Sigmoid colon (tissue), 7 donors: ENCODE measurements around the gene EFNA5. TPM values are rescaled to one million over a fixed set of nuclear protein-coding genes. Genes with fewer than 3 reads are reported as not detected.

ENCODE experiments used
- DNase-seq: peaks from one replicate; pipeline ENCODE4 v3.0.0-alpha.2; 2019
- H3K27ac ChIP-seq, 4 donors: fragments of 200-600 bp; sonication (generic); one replicate each; pipeline ENCODE4 v1.5.1; 2016 to 2019; ENCODE audit warnings: mild to moderate bottlenecking in 1 of 4
- H3K27me3 ChIP-seq, 3 donors: fragments of 200-600 bp; sonication (generic); one replicate each; pipeline ENCODE4 v1.5.1; 2019; ENCODE audit warnings: mild to moderate bottlenecking in 1 of 3
- H3K36me3 ChIP-seq, 4 donors: fragments of 200-600 bp; sonication (generic); one replicate each; pipeline ENCODE4 v1.5.1; 2016 to 2019
- H3K4me1 ChIP-seq, 4 donors: fragments of 200-600 bp; sonication (generic); one replicate each; pipeline ENCODE4 v1.5.1; 2017 to 2019
- H3K4me3 ChIP-seq, 4 donors: fragments of 200-600 bp; sonication (generic); one replicate each; pipeline ENCODE4 v1.5.1; 2017 to 2019; ENCODE audit warnings: mild to moderate bottlenecking in 2 of 4, moderate library complexity in 1 of 4
- H3K9me3 ChIP-seq, 4 donors: fragments of 200-600 bp in 3 of 4; sonication (generic) in 3 of 4; one replicate each; pipeline versions ENCODE4 v1.5.1 to v1.6.1; 2013 to 2019
- EP300 ChIP-seq, 4 donors: sonication (generic); formaldehyde crosslinking; IDR thresholded peaks; one replicate each; pipeline ENCODE4 v1.6.1; 2017; ENCODE audit warnings: antibody characterized with exemption in 4 of 4
- POLR2A ChIP-seq, 2 donors: fragments of 450-650 bp; IDR thresholded peaks; one replicate each; pipeline ENCODE4 v1.6.1; 2016; ENCODE audit warnings: antibody characterized with exemption in 2 of 2, mild to moderate bottlenecking in 2 of 2, moderate library complexity in 2 of 2
- POLR2AphosphoS5 ChIP-seq, 4 donors: sonication (generic); formaldehyde crosslinking; IDR thresholded peaks; one replicate each; pipeline ENCODE4 v1.6.1; 2017; ENCODE audit warnings: antibody characterized with exemption in 4 of 4
- WGBS, 2 donors: extraction: QIAGEN DNeasy Blood & Tissue Kit; methylation state at CpG; one replicate each; pipeline ENCODE4 v1.1.7; 2013; 5-methylcytosine and 5-hydroxymethylcytosine counted together
- intact Hi-C: fragments of 100-400 bp; cut with DNase I; formaldehyde crosslinking; loops from one replicate; pipeline ENCODE4 v1.15.1; 2023
- polyA plus RNA-seq, 3 donors: library from polyadenylated mRNA; stranded (reverse); fragments of 200-250 nt; gene quantifications; one replicate each; pipeline ENCODE4 v1.2.3, GENCODE V29; 2013
- total RNA-seq, 4 donors: library from RNA; depleted of rRNA; stranded (reverse); fragments of >200 nt; gene quantifications; one replicate each; pipeline ENCODE4 v1.1.0, GENCODE V29; 2016
- TF ChIP-seq, protein P1 (sequence below), 4 experiments: fragments of 450-650 bp in 3 of 4; fragments of 200-600 bp in 1 of 4; IDR thresholded peaks; one replicate each; pipeline ENCODE4 v1.5.1; 2016 to 2019; ENCODE audit warnings: antibody characterized with exemption in 4 of 4, mild to moderate bottlenecking in 3 of 4, moderate library complexity in 2 of 4
- donor health status: healthy with polysubstance abuse.
- donor health status: Bipolar disorder and iron deficiency.
- donor health status: healthy.

EFNA5 gene
- total and polyA plus RNA-seq, 7 donors, result 0.60 to 10.8 (median 6.8) TPM

DNA sequence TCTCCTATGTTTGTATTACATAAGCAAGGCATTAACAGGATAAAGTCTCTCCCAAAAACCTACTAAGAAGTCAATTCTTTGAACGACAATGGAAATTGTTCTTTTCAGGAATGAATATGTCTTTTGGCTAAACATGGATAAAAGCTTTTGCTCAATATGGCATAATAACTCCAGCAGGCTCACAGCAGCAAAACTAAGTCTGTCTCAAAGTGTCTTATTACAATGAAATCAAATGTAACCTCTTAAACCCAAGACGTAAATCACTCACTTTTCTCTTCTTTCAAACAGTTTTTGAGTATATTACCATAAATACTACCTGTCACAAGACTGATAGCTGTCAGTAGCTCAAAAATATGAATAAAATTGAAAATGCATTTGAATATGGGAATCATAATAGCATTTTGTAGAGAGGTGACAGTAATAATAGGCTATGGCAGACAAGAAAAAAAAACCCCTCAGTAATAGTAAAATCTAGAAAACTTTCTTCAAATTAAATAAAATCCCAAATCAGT lies 41.7 kb upstream of the EFNA5 start:
- H3K9me3 ChIP-seq, result peaks cover 0 to 2% (median under 1%) of the 10 kb centered on the region in 4 donors
- no peaks in the 10 kb centered on the region for H3K4me1 ChIP-seq
- H3K27me3 ChIP-seq, result no peaks in the 10 kb centered on the region
- no peak overlapping the region for H3K27ac ChIP-seq
- WGBS, 2 donors, result 91 to 94% methylated on average over 2 of the region's 2 CpGs
- DNase-seq, result no peak
- intact Hi-C loops, result no loop called here
- H3K4me3 ChIP-seq, result no peak overlapping the region
- TF ChIP-seq POLR2A (IDR thresholded peaks at IDR 0.05), result no peak
- TF ChIP-seq EP300 (IDR thresholded peaks at IDR 0.05), result no peak
- TF ChIP-seq, protein P1, sequence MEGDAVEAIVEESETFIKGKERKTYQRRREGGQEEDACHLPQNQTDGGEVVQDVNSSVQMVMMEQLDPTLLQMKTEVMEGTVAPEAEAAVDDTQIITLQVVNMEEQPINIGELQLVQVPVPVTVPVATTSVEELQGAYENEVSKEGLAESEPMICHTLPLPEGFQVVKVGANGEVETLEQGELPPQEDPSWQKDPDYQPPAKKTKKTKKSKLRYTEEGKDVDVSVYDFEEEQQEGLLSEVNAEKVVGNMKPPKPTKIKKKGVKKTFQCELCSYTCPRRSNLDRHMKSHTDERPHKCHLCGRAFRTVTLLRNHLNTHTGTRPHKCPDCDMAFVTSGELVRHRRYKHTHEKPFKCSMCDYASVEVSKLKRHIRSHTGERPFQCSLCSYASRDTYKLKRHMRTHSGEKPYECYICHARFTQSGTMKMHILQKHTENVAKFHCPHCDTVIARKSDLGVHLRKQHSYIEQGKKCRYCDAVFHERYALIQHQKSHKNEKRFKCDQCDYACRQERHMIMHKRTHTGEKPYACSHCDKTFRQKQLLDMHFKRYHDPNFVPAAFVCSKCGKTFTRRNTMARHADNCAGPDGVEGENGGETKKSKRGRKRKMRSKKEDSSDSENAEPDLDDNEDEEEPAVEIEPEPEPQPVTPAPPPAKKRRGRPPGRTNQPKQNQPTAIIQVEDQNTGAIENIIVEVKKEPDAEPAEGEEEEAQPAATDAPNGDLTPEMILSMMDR (IDR thresholded peaks at IDR 0.05), result no peak
- no peak for TF ChIP-seq POLR2AphosphoS5 (IDR thresholded peaks at IDR 0.05)
- no peaks in the 10 kb centered on the region for H3K36me3 ChIP-seq

- H3K27ac ChIP-seq, result no peak overlapping the region
- 82 to 91% methylated on average over 5 of the region's 5 CpGs for WGBS, 2 donors
- no peaks in the 10 kb centered on the region for H3K36me3 ChIP-seq
- H3K4me3 ChIP-seq, result no peak overlapping the region
- H3K9me3 ChIP-seq, result peaks cover 0 to 5% (median 1%) of the 10 kb centered on the region in 4 donors
- TF ChIP-seq POLR2A (IDR thresholded peaks at IDR 0.05), result no peak
- TF ChIP-seq, protein P1 (IDR thresholded peaks at IDR 0.05), result no peak
- TF ChIP-seq POLR2AphosphoS5 (IDR thresholded peaks at IDR 0.05), result no peak
- TF ChIP-seq EP300 (IDR thresholded peaks at IDR 0.05), result no peak
- no peak for DNase-seq
- H3K27me3 ChIP-seq, result no peaks in the 10 kb centered on the region
- H3K4me1 ChIP-seq, result no peaks in the 10 kb centered on the region
- intact Hi-C loops, result no loop called here
These were observed 34.8 kb upstream of the EFNA5 start for GRCh38 chr5:107705402-107706014.

DNA sequence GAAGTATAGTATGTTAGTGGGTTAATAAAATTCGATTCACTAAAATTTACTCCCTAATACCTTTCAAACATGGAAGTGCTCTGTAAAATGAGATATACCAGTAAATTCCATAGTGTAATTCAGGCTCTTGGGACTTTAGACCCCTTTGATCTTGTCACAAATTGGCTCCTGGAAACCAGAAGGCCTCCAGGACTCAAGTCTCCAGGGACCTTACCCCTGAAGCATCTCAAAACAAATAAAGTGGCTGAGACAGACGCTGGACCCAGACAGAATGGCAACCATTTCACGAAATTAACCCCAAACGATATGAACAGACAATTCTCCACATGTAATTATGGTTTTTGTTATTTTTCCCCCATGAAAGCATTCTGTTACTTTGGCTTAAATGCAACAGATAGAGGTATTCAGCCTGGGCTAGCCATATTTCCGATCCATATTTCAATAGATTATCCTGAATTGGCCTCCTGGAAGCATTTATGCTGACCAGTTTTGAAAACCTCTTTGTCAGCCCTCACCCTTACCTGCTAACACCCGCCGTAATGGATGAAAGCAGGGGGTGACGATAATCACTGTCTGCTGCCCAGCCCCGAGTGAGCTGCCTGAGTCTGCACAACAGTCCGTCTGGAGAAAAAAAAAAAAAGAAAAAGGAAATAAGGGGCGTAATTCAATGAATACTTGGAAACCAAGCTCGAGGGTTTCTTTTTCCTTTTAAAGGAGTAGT lies 34.1 kb upstream of the EFNA5 start:
- Histone ChIP-seq H3K4me3 (no peak overlapping the region), H3K9me3 (peaks cover 0 to 5% (median 1%) of the 10 kb centered on the region in 4 donors), H3K27me3 (no peaks in the 10 kb centered on the region), H3K27ac (no peak overlapping the region), H3K36me3 (no peaks in the 10 kb centered on the region), H3K4me1 (no peaks in the 10 kb centered on the region)
- intact Hi-C loops, result no loop called here
- WGBS, 2 donors, result 61 to 74% methylated on average over 12 of the region's 12 CpGs
- DNase-seq, result no peak
- no peak for TF ChIP-seq POLR2A (IDR thresholded peaks at IDR 0.05)
- TF ChIP-seq, protein P1 (IDR thresholded peaks at IDR 0.05), result no peak
- TF ChIP-seq POLR2AphosphoS5 (IDR thresholded peaks at IDR 0.05), result no peak

- H3K4me1 ChIP-seq, result no peaks in the 10 kb centered on the region
- TF ChIP-seq POLR2A (IDR thresholded peaks at IDR 0.05) (no peak), EP300 (IDR thresholded peaks at IDR 0.05) (no peak), POLR2AphosphoS5 (IDR thresholded peaks at IDR 0.05) (no peak)
- TF ChIP-seq, protein P1 (IDR thresholded peaks at IDR 0.05), result no peak
These were observed 29.7 kb upstream of the EFNA5 start for GRCh38 chr5:107700481-107700880.

More at GRCh38 chr5:107700481-107700880, 29.7 kb upstream of the EFNA5 start:
- Histone ChIP-seq H3K4me3 (no peak overlapping the region), H3K9me3 (no peaks in the 10 kb centered on the region), H3K27me3 (no peaks in the 10 kb centered on the region), H3K36me3 (no peaks in the 10 kb centered on the region), H3K27ac (no peak overlapping the region)
- DNase-seq, result no peak
- intact Hi-C loops, result no loop called here
